OCI-LY3 (cell line): Measurements from ENCODE around the gene TMEM250.

Experiments
- H2AFZ ChIP-seq: fragments of 200-600, 300-600 bp; shearing (Covaris generic); 2 replicates; pipeline ENCODE4 v1.6.0; 2014; ENCODE audit warnings: antibody characterized with exemption, low read depth, low read length
- H3K27ac ChIP-seq: fragments of 200-600, 300-600 bp; sonication (generic); 2 replicates; pipeline ENCODE4 v1.5.1; 2014; ENCODE audit warnings: mild to moderate bottlenecking, low read length, moderate library complexity, mixed read lengths
- H3K27me3 ChIP-seq: fragments of 200-600, 300-600 bp; sonication (generic); 2 replicates; pipeline ENCODE4 v1.6.1; 2014; ENCODE audit warnings: low read depth, low read length, mixed read lengths
- H3K36me3 ChIP-seq: fragments of 200-600, 300-600 bp; sonication (generic); replicated peaks from 2 replicates; pipeline ENCODE3; 2014; ENCODE audit warnings: low read depth, low read length, mixed read lengths
- H3K4me1 ChIP-seq: fragments of 300-600, 200-600 bp; sonication (generic); 2 replicates; pipeline ENCODE4 v1.6.1; 2014; ENCODE audit warnings: low read length, mixed read lengths
- H3K4me2 ChIP-seq: fragments of 200-600, 300-600 bp; sonication (generic); 2 replicates; pipeline ENCODE4 v1.6.1; 2014; ENCODE audit warnings: low read length, mixed read lengths
- H3K4me3 ChIP-seq: fragments of 300-600, 200-600 bp; sonication (generic); 2 replicates; pipeline ENCODE4 v1.5.1; 2014; ENCODE audit warnings: antibody characterized with exemption, mild to moderate bottlenecking, low read length, moderate library complexity
- H3K79me2 ChIP-seq: fragments of 300-600, 200-600 bp; shearing (Covaris generic); 2 replicates; pipeline ENCODE4 v1.6.1; 2014; ENCODE audit warnings: mild to moderate bottlenecking, low read length, mixed read lengths
- H3K9ac ChIP-seq: fragments of 300-600, 200-600 bp; shearing (Covaris generic); 2 replicates; pipeline ENCODE4 v1.6.0; 2014; ENCODE audit warnings: mild to moderate bottlenecking, low read length, moderate library complexity
- H3K9me3 ChIP-seq: fragments of 200-600, 300-600 bp; shearing (Covaris generic); 2 replicates; pipeline ENCODE4 v1.6.1; 2014; ENCODE audit warnings: low read length, mixed read lengths; ENCODE audit not compliant: insufficient read depth
- H4K20me1 ChIP-seq: fragments of 200-600, 300-600 bp; sonication (generic); 2 replicates; pipeline ENCODE4 v1.6.1; 2016; ENCODE audit warnings: low read length, mixed read lengths; ENCODE audit not compliant: insufficient read depth
- CTCF ChIP-seq: fragments of 200-600, 300-600 bp; sonication (generic); IDR thresholded peaks from 2 replicates; pipeline ENCODE4 v1.5.1; 2014; ENCODE audit warnings: antibody characterized with exemption, low read length, low read depth
- EZH2phosphoT487 ChIP-seq: fragments of 200-600 bp; shearing (Covaris generic); IDR thresholded peaks from 2 replicates; pipeline ENCODE4 v1.6.1; 2018; ENCODE audit warnings: antibody characterized with exemption, mixed run types, low read depth

The TMEM250 gene

GRCh38 chr9:136109351-136110081 lies 9.2 kb downstream of the TMEM250 start:
- peaks cover 9% of the 10 kb centered on the region; the same call in 1 of the 2 replicates for H3K27me3 ChIP-seq
- H2AFZ ChIP-seq, result peak overlapping the region; percentile 59; the same call in 1 of the 2 replicates
- no peaks in the 10 kb centered on the region for H3K36me3 ChIP-seq
- peaks cover 23% of the 10 kb centered on the region for H3K4me1 ChIP-seq
- TF ChIP-seq EZH2phosphoT487 (no peak), CTCF (no peak)
- peak overlapping the region; percentile 80 for H3K4me3 ChIP-seq
- peak overlapping the region; percentile 73 for H3K9ac ChIP-seq
- H3K9me3 ChIP-seq, result no peaks in the 10 kb centered on the region
- peak overlapping the region; percentile 42 for H3K27ac ChIP-seq
- H3K4me2 ChIP-seq, result peak overlapping the region; percentile 98
- H3K79me2 ChIP-seq, result no peaks in the 10 kb centered on the region
- no peaks in the 10 kb centered on the region for H4K20me1 ChIP-seq

GRCh38 chr9:136108648-136109266 lies 9.9 kb downstream of the TMEM250 start:
- H3K4me1 ChIP-seq, result peaks cover 23% of the 10 kb centered on the region
- H2AFZ ChIP-seq, result no peak overlapping the region
- H3K27ac ChIP-seq, result peak overlapping the region; percentile 32; the same call in 1 of the 2 replicates
- peak overlapping the region; percentile 98 for H3K4me2 ChIP-seq
- H3K36me3 ChIP-seq, result no peaks in the 10 kb centered on the region
- no peaks in the 10 kb centered on the region for H4K20me1 ChIP-seq
- peaks cover 9% of the 10 kb centered on the region; the same call in 1 of the 2 replicates for H3K27me3 ChIP-seq
- no peaks in the 10 kb centered on the region for H3K79me2 ChIP-seq
- TF ChIP-seq CTCF (no peak), EZH2phosphoT487 (no peak)
- no peaks in the 10 kb centered on the region for H3K9me3 ChIP-seq
- peak overlapping the region; percentile 80 for H3K4me3 ChIP-seq
- peak overlapping the region; percentile 73 for H3K9ac ChIP-seq

DNA sequence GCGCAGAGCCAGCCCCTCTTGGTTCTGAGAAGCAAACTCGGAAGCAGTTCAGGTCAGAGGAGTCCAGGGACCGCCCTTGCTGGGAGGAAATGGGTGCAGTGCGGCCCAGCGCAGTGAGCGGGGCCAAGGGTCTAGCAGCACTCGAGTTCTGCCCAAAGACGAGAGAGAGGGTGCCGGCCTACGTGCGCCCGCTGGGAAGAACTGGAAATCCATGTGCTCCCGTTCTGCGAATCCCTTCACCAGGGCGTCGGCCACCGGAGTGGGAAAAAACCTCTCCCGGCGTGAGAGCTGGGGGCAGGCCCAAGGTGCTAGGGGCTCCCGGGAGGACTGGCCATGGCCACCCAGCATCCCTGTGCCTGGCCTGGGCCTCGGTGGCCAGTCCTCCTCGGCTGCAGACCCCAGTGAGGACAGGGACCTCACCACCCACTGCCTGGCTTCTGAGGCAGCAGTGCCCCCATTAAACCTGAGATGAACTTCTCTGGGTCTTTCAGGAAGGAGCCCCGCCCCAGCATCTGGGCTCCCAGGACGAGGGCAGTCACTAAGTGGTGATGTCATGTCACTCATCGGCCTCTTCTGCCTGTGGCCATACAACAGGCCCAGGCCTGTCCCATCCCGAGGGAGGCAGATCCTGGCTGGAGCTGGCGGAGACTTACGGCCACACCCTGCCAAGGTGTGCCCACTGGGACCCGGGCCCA lies 10.6 kb downstream of the TMEM250 start:
- peaks cover 9% of the 10 kb centered on the region; the same call in 1 of the 2 replicates for H3K27me3 ChIP-seq
- H4K20me1 ChIP-seq, result no peaks in the 10 kb centered on the region
- no peak overlapping the region for H3K4me2 ChIP-seq
- no peak overlapping the region for H2AFZ ChIP-seq
- H3K4me3 ChIP-seq, result no peak overlapping the region
- H3K79me2 ChIP-seq, result no peaks in the 10 kb centered on the region
- no peak for TF ChIP-seq EZH2phosphoT487
- TF ChIP-seq CTCF, result no peak
- H3K4me1 ChIP-seq, result peaks cover 23% of the 10 kb centered on the region
- H3K9ac ChIP-seq, result no peak overlapping the region
- H3K36me3 ChIP-seq, result no peaks in the 10 kb centered on the region
- no peaks in the 10 kb centered on the region for H3K9me3 ChIP-seq
- no peak overlapping the region for H3K27ac ChIP-seq
